Left ventricle myocardium superior (tissue), 1 donor: ENCODE measurements around the gene FXYD5. TPM values are rescaled to one million over a fixed set of nuclear protein-coding genes. Genes with fewer than 3 reads are reported as not detected.

Experiments
- ATAC-seq: fragments of 200-7000 bp; cut with Tn5 transposase; one replicate; pipeline ENCODE4 v1.9.1; 2020; ENCODE audit warnings: mild to moderate bottlenecking, moderate library complexity
- DNase-seq: peaks from one replicate; pipeline ENCODE4 v3.0.0-alpha.2; 2020
- intact Hi-C: fragments of 100-400 bp; cut with micrococcal nuclease; formaldehyde crosslinking; loops from one replicate; pipeline ENCODE4 v1.11.0; 2022
- total RNA-seq: library from RNA; stranded (reverse); fragmentation: NEBNext Ultra II Directional; extraction: Animal tissue kit (Norgen Biotek cat#: 25700); gene quantifications from one replicate; pipeline ENCODE4 v1.2.1, GENCODE V29; 2021
- donor health status: DM: no; HTN: yes; CAD: no; lungs with severe emphysema.

FXYD5 gene
- total RNA-seq, 1 donor from 2014 or later, result 21.2 TPM

GRCh38 chr19:35205733-35206323 is 51.3 kb downstream of the FXYD5 start:
- intact Hi-C loops, result no loop called here
- DNase-seq, result no peak
- no peak for ATAC-seq

- ATAC-seq (no peak), DNase-seq (no peak)
- intact Hi-C loops, result no loop called here
These were observed 51.8 kb downstream of the FXYD5 start for GRCh38 chr19:35206379-35206778.

- DNase-seq, result no peak
- intact Hi-C loops, result no loop called here
- ATAC-seq, result no peak
These were observed 52.3 kb downstream of the FXYD5 start for GRCh38 chr19:35206855-35207254.

GRCh38 chr19:35207391-35207871 is 52.9 kb downstream of the FXYD5 start:
- DNase-seq (no peak), ATAC-seq (no peak)
- intact Hi-C loops, result no loop called here

- DNase-seq (no peak), ATAC-seq (no peak)
- intact Hi-C loops, result no loop called here
These were observed 53.6 kb downstream of the FXYD5 start for GRCh38 chr19:35208121-35208520.

- DNase-seq, result no peak
- ATAC-seq, result no peak
- intact Hi-C loops, result no loop called here
These were observed 55.1 kb downstream of the FXYD5 start for GRCh38 chr19:35209646-35210045.

- DNase-seq, result peak; percentile 51
- ATAC-seq, result peak; percentile 42
- intact Hi-C loops, result no loop called here
These were observed 57.2 kb downstream of the FXYD5 start for GRCh38 chr19:35211545-35212230.

- intact Hi-C loops, result no loop called here
- ATAC-seq (no peak), DNase-seq (no peak)
These were observed 57.7 kb downstream of the FXYD5 start for GRCh38 chr19:35212241-35212640.

GRCh38 chr19:35213663-35214632 is 59.4 kb downstream of the FXYD5 start:
- ATAC-seq, result peak; percentile 84
- peak; percentile 47 for DNase-seq
- intact Hi-C loops, result no loop called here

- DNase-seq (no peak), ATAC-seq (no peak)
- intact Hi-C loops, result no loop called here
These were observed 60.4 kb downstream of the FXYD5 start for GRCh38 chr19:35214766-35215422.

- ATAC-seq, result no peak
- intact Hi-C loops, result no loop called here
- DNase-seq, result no peak
These were observed 61.7 kb downstream of the FXYD5 start for GRCh38 chr19:35216016-35216832.

- no peak for DNase-seq
- peak; percentile 14 for ATAC-seq
- intact Hi-C loops, result no loop called here
These were observed 62.5 kb downstream of the FXYD5 start for GRCh38 chr19:35216833-35217648.

GRCh38 chr19:35217649-35217990 is 63.1 kb downstream of the FXYD5 start:
- ATAC-seq, result no peak
- no peak for DNase-seq
- intact Hi-C loops, result no loop called here

GRCh38 chr19:35219008-35219407 is 64.5 kb downstream of the FXYD5 start:
- no peak for ATAC-seq
- intact Hi-C loops, result no loop called here
- no peak for DNase-seq
